NCI-H2107 treated with DMSO at 0.1 percent for 48 hours (cell line): Measurements from ENCODE around the gene VSTM2L.
A peak's percentile ranks its signal among the peaks of the same experiment; 100 is the strongest.

Source experiments
- DNase-seq: peaks from one replicate; lab custom pipeline; 2025; ENCODE audit not compliant: unreplicated experiment; lab: John Stamatoyannopoulos, UW

Gene VSTM2L

DNA sequence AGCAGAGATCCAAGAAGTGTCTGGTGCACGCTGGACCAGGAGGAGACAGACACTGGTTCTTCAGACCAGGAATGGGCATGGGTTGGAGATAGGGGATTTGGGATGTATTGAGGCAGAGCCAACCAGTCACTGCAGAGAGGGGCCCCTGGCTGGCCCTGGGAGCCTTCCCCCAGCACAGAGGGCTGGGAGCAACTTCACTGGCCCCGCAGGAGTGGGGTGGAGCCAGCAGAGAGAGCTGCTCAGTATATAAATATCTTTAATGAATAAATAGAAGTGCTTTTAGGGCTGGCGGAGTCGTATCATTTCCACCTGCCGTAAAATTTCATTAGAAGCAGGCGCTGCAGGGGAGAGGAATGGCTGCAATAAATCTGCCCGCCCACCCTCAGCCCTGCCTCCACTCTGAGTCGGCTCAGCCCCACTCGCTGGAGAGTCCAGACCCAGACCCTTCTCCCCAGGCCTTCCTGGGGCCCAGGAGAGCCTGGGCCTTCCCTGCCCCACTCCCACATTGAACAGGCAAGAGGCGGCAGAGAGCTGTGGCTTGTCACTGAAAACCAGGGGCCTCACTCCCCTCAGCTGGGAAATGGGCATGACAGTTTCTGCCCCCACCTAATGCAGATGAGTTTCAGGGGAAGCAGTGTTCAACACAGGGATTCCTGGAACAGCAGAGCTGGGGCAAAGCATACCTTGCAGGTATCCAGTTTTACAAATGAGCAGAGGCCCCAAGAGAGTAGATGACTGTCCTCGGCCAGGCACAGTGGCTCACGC lies 23.9 kb upstream of the VSTM2L start:
- peak; percentile 21 for DNase-seq

DNA sequence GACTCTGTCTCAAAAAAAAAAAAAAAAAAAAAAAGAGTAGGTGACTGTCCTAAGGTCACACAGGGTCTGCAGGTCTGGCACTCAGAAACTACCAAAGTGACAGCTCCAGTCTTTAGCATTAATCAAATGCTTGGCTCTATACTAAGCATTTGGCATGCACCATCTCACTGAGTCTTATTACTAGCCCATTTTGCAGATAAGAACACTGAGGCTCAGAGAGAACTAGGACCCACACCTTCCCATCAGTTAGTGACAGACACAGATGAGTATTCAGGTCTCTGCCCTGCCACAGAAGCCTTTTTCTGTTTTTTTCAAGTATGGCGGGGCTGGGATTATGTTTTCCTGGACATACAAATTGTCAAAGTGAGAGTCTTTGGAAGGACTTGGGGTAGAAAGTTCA lies 23.1 kb upstream of the VSTM2L start:
- DNase-seq, result no peak

DNA sequence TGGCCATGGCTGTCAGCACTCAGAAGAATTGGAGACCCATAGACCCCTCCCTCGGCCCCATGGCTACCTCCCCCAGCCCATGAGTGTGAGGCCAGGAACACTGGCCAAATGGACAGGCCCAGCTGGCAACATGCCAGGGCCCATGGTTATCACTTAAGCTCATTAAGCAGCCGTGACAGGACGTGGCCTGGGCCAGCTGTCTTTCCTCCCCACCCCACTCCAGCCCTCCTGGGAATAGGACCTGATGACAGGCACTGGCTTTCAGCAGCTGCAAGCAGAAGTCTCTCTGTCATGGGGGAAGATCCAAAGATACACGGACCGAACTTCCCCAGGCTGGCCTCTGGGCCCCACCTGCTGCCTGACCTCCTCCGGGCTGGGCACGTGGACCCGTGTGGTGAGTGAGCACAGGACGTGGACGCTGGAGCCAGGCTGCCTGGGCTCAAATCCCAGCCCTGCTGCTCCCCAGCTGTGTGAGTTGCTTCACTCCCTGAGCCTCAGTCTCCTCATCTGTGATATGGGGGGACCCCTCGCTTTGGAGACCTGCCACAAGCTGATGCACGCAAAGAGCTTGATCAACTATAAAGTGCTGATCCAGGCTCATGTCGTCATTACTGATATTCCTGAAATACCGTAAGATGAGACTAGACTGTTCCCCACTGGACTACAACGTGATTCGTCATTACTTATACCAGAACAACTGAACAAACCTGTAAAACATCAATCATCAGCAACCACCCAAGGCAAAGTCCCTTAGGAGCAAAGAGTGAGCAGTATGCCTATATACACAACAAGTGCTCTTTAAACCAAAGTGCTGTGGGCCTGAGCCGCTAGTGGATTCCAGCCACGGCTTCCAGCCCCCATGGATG lies 22.0 kb upstream of the VSTM2L start:
- DNase-seq, result no peak

DNA sequence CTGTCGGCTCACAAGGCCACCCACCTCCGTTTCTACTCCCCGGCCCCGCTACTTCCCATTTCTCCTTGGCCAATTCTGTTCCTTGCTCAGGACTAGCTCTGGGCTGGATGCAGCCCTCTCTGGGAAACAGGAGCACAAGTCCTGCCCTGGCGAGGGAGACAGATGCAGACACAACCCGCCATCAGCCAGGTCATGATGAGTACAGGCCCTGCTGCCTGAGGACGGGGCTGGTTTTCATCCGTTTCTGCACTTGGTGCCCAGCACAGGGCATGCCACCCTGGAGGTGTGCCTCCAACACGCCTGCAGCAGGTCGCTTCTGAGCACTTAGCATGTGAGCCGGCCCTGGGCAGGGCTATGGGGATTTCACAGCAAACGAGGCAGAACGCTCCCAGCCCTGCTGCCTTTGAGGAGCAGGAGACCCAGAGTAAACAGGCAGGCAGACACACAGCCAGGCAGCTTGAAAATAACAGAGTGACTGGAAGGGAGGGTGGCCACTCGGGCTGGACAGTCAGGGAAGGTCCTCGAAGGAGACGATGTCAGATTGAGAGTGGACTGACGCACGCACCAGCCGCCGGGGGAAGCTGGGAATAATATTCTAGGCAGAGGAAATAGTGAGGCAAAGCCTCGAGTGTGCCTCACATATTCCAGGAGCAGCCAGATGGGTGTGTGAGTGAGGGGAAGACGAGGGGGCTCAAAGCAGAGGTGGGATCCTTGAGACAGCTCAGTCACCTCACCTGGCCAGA lies 21.2 kb upstream of the VSTM2L start:
- DNase-seq, result no peak

DNA sequence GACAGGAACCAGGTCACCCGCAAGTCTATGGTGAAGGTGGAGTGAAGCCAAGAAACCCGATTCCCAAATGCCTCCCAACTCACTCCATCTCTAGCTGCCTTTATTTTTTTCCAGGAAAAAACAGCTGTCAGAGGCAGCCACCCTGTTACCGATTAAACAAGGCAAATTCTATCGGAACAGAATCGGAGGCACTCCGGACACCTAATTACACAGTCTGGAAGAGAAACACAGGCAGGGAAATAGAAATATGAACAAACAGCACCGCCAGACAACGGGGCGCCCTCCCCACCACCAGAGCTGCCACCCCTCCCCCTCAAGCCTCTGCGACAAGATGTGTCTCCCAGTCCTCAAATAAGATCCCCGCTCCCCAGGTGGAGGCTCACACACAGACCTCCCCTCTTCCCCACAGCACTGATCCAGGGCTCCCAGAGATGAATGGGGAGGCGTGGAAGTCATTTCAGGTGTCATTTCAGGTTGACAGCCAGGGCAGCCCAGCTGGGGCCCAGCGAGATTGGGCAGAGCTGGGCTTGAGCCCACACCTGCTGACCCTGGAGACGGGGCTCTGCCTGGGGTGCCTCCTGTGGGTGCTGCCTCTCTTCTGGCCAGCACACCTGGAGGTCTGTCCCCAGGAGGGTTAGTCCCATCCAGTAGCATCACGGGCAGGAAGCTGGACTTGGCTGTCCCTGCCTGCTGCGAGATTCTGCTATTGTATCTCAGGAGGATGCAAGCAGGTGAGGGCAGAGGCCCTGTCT lies 19.8 kb upstream of the VSTM2L start:
- no peak for DNase-seq

DNA sequence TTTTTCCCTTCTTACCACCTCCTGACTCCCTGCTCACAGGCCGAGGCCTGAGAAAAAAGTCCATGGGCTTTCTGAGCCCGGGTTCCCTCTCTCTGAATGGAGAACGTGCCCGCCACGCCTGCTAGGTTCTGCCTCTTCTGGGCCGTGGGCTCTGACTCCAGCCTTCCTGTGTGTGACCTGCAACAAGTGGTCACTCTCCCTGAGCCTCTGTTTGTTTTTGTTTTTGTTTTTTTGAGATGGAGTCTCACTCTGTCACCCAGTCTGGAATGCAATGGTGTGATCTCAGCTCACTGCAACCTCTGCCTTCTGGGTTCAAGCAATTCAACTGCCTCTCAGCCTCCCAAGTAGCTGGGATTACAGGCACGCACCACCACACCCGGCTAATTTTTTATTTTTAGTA lies 17.9 kb upstream of the VSTM2L start:
- no peak for DNase-seq

DNA sequence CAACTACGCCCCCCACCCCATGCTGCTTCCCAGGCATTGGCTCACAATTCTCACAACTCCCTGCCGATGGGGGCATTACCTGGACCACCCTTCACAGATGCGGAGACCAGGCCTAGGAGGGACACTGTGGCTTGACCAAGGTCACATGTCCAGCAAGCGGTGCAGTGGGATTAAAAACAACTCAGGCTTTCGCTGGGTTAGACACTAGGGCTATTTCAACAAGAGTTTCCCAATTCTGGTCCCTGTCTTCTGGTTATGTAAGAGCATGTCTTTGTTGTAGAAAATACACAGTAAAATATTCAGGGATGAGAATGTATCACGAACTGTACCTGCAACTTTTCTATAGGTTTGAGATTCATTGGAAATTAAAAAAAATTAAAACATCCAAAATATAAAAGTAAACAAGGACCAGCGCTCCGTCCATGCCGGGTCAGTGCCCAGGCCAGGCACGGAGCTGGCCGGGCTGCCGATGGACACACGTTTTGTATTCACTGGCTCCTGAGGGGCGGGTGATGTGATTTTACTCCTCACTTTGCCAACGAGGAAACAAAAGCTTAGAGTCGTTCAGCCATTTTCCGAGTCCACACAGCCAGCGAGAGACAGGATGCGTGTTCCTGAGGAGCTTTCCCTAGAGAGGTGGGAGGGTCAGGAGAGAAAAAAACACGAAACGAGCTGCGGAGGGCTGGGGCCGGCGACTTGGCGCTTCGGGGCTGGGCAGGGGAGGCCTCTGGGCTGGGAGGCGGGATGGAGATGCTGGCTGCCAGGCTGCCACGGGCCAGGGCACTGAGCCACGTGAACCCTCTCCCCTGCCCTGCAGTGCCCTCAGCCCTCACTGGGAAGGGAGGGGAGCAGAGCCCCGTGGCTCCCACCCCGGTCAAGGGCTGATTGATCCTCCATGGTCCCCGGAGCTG lies 17.1 kb upstream of the VSTM2L start:
- no peak for DNase-seq

DNA sequence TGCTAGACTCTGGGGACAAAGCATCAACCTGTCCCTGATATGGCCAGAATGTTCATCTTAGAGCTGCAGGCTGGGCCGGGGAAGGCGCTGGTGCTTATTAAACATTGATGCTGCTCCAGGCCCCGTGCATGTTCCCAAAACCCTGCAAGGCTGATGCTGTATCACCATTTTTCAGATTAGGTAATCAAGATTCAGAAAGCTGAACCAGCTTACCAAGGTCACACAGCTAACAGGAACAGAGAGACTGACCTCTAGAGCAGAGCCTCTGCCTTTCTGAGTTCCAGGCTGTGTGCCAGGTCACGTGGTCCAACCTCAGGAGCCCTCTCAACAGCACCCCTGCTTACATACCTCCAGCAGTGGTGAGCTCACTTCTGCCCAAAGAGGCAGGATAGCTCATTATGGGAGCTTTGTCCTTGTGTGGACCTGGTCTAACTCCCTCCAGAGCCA lies 16.1 kb upstream of the VSTM2L start:
- no peak for DNase-seq

DNA sequence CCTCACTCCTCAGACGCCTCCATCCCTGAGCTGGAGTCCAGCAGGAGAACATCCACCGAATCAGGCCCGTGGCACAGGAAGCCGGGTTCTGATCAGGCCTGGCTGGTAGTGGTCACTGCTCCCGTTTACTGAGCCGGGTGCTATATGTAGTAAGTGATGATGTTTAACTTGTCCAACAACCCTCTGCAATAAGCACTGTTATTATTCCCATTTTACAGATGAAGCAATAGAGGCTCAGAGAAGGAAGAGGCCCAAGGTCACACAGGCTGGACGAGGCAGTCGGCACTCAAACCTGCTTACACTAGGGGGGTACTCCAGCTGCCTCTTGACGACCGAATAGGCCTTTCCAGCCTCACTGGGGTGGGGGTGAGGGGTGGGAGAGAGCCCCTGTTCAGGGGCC lies 14.3 kb upstream of the VSTM2L start:
- DNase-seq, result no peak

DNA sequence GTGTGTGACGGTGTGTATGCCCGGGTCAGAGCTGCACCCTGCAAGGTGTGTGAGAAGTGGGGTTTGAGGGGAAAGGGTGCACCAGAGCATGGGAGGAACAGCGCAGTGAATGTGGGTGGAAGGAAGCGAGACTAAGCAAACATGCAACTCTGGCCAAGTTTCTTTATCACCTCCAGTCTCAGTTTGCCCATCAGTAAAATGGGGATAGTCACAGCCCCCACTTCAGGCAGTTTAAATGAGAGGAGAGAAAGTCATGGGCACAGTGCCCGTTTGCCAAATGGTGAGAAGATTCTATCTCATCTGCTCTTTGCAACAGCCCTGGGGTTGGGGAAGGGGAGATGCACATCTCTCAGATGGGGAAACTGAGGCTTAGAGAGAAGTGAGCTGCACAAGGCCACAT lies 12.8 kb upstream of the VSTM2L start:
- no peak for DNase-seq

DNA sequence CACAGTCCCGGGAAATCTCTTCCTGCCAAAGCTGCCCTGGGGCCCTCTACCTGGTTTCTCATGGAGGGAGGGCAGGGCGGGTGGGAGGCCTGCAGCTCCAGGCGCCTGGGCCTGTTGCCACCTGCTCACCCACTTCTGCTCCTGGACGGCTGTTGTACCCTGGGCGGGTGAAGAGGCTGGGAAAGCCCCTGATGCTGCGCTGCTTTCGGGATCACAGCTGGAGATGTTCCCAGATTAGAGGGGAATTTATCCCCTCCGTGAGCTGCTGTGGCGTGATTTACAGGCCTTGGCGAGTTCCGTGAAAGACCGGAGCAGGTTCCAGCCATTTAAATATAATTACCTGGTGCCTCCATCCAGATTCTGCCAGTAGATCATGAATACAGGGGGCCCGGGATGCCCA lies 12.3 kb upstream of the VSTM2L start:
- DNase-seq, result no peak

DNA sequence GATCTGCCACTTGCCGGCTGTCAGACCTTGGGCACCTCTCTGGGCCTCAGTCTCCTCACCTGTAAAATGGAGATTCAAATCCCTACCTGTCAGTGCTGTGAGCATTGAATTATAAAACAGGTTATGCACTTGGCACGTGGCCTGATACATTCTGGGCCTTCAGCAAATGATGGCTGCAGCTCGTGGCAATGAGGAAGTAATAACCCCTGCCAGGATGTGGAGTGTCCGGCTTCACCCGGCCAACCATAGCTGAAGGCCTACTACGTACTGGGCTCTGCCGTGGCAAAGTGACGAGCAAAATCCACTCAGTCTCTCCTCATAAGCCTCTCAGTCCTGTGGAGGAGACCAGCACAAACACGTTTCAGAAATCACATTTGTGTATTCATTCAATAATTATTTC lies 10.9 kb upstream of the VSTM2L start:
- no peak for DNase-seq

DNA sequence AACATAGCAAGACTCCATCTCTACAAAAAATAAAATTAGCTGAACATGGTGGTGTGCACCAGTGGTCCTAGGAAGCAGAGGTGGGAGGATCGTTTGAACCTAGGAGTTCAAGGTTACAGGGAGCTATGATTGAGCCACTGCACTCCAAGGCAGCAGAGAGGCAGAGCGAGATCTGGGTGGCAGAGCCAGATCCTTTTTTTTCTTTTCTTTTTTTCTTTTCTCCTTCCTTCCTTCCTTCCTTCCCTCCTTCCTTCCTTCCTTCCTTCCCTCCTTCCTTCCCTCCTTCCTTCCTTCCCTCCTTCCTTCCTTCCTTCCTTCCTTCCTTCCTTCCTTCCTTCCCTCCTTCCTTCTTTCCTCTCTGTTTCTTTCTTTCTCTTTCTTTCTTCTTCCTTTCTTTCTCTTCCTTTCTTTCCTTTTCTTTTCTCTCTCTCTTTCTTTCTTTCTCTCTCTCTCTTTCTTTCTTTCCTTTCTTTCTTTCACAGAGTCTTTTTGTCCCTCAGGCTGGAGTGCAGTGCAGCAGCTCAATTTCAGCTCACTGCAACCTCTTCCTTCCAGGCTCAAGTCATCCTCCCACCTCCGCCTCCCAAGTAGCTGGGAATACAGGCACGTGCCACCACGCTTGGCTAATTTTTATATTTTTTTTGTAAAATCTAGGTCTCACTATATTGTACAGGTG lies 9.2 kb upstream of the VSTM2L start:
- DNase-seq, result no peak

DNA sequence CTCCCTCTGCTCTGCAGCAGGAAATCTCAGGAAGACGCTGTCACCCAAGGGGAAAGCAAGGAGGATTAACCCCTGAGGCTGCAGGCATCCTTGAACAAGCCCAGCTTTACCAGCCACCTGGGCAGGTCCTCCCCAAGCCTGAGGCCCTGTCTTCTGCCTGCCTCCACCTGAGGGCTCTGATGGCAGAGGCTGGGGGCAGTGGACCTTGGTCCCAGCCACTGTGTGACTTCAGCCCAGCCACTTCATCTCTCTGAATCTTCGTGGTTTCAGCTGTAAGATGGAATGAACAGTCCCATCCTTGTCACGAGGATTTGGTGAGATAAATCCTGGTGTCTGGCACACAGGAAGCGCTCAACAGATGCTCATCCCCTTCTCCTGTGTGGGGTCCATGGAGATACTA lies 8.5 kb upstream of the VSTM2L start:
- no peak for DNase-seq

DNA sequence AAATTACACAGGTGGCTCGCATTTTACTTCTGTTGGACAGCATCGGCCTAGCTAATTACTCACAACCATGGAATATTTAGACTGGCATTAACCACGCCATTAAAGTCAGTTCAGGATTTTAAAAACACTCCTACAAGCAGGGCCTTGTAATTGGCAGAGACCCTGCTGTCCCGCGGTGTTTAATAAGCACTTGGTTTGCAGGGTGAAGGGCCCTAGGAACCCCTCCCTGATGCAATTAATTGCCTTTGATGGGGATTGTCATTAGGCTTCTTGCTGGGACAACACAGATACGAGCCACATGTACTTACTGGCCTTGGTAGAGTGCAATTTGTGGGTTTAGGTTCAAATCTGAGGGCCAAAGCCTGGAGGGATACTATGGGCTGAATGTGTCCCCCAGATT lies 7.8 kb upstream of the VSTM2L start:
- DNase-seq, result no peak

DNA sequence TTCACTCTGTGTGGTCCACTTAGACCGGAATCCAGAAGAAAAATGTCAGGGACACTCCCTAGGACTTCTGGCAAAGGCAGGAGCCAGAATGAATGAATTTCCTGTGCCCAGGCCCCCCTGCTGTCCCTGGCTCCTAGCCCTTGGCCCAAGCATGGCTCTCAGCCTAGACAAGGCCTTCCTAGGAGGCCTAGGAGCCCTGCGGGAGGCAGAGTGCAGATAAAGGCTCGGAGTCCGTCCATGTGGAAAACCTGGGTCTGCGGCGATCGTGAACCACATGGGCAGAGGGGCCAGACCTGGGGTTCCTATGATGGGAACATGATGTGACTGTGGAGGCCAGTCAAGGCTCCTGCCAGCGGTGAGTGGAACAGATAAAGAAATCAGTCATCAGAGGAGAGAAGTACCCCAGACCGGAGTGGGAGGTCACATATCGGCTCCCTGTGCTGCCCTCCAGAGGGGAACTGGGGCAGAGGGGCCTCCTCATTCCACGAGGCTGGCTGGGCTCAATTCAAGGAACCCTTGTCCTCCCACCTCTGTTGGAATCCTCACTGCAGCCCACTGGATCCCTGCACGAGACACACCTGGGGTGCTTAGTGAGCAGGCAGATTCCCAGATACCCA lies 5.9 kb upstream of the VSTM2L start:
- DNase-seq, result no peak

DNA sequence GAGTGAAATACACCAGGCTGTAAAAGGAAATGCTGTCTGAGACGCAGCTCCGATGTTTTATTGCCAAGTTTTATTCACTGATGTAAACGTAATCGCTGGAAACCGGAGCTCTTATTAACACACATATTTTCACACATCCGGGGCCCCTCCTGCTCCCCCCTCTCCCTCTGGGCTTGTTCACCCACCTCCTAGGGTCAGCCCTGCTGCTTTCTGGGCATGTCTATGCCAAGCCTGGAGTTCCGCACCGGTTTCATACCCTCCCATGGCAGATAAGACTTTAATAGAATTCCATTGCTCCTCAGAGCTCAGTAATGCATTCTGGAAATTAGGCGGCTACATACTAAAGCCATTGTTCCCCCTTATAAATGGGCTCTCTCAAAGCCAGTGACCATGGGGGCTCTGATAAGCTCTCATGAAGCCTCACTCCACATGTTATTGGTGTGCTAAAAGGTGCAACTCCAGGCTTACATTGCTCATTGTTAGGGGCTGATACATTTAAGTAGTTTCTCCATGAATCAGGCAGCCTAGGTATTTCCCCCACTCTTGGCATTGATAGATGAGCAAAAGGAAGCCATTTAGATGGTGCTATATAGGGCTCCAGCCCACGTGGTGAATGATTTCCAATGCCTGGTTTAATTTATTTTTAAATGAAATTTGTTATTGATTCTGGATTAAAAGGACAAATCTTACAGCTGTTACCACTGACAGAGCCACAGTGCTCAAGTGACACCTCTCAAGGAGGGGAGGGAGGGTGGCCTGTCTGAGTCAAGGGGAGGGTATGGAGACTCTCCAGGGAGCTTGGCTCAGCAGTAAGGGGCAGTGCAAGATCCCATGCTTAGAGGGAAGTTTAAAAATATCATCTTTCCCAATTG lies 4.5 kb upstream of the VSTM2L start:
- no peak for DNase-seq
